IPS-NIHi7 (cell line): ENCODE results near the gene ATM.
"Not testable (repeated sequence)": the region's sequence is repeated elsewhere in the genome, so short reads cannot be mapped to it uniquely, and the experiment has no call there.

Experiments used
- DNase-seq: peaks from one replicate; pipeline ENCODE4 v3.0.0; 2012; ENCODE audit warnings: mixed read lengths; ENCODE audit errors: extremely low spot score

ATM gene

GRCh38 chr11:108369064-108369463, 146.2 kb downstream of the ATM start:
- no peak for DNase-seq

- no peak for DNase-seq
Measured at GRCh38 chr11:108370315-108370714, 147.4 kb downstream of the ATM start.

GRCh38 chr11:108370990-108371389, 148.1 kb downstream of the ATM start:
- DNase-seq = no peak

- not testable (repeated sequence) for DNase-seq
Measured at GRCh38 chr11:108373505-108373904, 150.6 kb downstream of the ATM start.

- no peak for DNase-seq
Measured at GRCh38 chr11:108388576-108388975, 165.7 kb downstream of the ATM start.

- no peak for DNase-seq
Measured at GRCh38 chr11:108392353-108392752, 169.5 kb downstream of the ATM start.

- DNase-seq = no peak
Measured at GRCh38 chr11:108393046-108393445, 170.2 kb downstream of the ATM start.

GRCh38 chr11:108394744-108395284, 171.9 kb downstream of the ATM start:
- no peak for DNase-seq

GRCh38 chr11:108396672-108397071, 173.8 kb downstream of the ATM start:
- DNase-seq = not testable (repeated sequence)

GRCh38 chr11:108398439-108398838, 175.6 kb downstream of the ATM start:
- DNase-seq = no peak

- no peak for DNase-seq
Measured at GRCh38 chr11:108402241-108402640, 179.4 kb downstream of the ATM start.

- DNase-seq = no peak
Measured at GRCh38 chr11:108403052-108403451, 180.2 kb downstream of the ATM start.

- DNase-seq = no peak
Measured at GRCh38 chr11:108405706-108406105, 182.8 kb downstream of the ATM start.

- DNase-seq = no peak
Measured at GRCh38 chr11:108414958-108415357, 192.1 kb downstream of the ATM start.

- not testable (repeated sequence) for DNase-seq
Measured at GRCh38 chr11:108417551-108417950, 194.7 kb downstream of the ATM start.
